ENCODE results near the gene KCNH8. TPM values are rescaled to one million over a fixed set of nuclear protein-coding genes. Genes with fewer than 3 reads are reported as not detected.
"Not testable (repeated sequence)": the region's sequence is repeated elsewhere in the genome, so short reads cannot be mapped to it uniquely, and the experiment has no call there.

The KCNH8 gene
- total RNA-seq, 1 donor from 2014 or later: 0.08 TPM

DNA sequence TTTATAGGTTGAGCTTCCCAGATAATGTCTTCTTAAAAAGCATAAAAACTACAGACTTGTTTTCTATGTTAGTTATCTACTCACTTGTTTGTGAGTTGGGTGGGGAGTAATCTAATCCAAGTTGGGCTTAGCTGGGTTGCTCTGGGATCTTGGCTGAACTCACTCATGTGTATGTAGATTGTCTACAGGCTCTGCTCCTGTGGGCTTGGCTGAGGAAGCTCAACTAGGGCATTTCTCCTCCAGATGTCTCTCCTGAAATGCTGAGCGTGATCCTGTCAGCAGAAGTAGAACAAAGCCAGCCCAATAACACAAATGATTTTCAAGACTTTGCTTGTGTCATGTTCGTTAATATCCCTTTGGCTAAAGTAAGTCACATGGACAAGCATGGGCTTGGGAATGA, 17.3 kb downstream of the KCNH8 start:
- intact Hi-C loops (cut with DNase I): no loop called here

DNA sequence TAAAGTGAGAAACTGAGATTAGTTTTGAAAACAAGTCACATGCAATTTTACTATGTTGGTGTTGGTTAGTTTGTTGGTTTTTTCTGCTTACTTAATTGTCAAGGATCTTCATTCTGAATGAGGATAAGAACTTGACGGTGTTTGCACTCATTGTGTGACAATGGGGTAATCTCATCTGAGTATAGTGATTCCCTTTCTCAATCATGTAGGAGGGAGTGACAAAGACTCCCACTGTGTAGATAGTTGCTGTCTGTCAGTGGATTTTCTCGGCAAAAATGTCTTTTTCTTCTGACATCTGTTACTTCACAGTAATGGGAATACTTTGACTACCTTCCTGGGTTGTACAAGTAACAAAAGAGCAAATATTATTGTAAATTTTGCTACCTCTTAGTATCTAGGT, 23.5 kb downstream of the KCNH8 start:
- intact Hi-C loops (cut with DNase I): no loop called here

More for the DNA sequence above, 17.3 kb downstream of the KCNH8 start:
- DNase-seq (ENCODE audit: low spot score): no peak

GRCh38 chr3:19173945-19174344, 25.6 kb downstream of the KCNH8 start:
- DNase-seq (ENCODE audit: low spot score): no peak
- intact Hi-C loops (cut with DNase I): no loop called here

More for the DNA sequence above, 23.5 kb downstream of the KCNH8 start:
- no peak for DNase-seq (ENCODE audit: low spot score)

GRCh38 chr3:19183584-19183983, 35.3 kb downstream of the KCNH8 start:
- DNase-seq (ENCODE audit: low spot score): no peak
- intact Hi-C loops (cut with DNase I): no loop called here

DNA sequence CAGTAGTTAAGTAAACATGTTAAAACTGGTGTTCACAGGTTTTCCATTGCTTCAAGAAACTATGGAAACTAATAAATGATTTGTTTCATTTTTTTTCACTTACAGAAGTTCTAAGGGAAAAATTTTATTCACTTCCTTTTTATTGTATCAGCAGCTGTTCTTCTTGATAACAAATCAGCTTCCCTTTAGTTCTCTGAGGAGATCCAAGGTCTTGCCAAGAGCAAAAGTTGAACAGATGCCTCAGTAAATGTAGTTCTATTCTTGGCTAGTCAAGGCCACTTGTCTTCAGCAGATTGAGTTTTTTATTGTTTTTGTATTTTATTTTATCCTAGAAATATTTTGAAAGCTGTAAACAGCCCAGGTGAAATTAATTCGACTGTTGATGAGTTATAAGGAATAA, 41.8 kb downstream of the KCNH8 start:
- intact Hi-C loops (cut with DNase I): no loop called here
- no peak for DNase-seq (ENCODE audit: low spot score)

DNA sequence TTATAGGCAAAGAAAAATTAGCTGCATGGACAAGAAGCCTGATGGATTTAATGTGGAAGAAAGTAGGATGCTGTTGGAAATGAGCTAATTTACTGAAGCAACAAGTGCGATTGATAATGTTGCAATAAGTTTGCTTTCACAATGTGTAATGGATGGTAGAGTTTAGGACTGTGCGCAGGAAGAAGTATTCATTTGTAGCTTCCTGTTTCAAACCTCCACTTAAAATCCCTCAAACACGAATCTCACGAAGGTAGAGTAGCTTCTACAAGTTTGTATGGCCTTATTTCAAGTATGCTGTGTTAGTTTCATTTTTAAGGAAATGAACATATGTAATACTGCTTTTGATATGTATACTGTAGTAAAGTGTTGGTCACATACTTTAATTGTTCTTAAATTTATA, 42.3 kb downstream of the KCNH8 start:
- intact Hi-C loops (cut with DNase I): no loop called here
- DNase-seq (ENCODE audit: low spot score): no peak

GRCh38 chr3:19199131-19199530, 50.8 kb downstream of the KCNH8 start:
- DNase-seq (ENCODE audit: low spot score): no peak
- intact Hi-C loops (cut with DNase I): no loop called here

DNA sequence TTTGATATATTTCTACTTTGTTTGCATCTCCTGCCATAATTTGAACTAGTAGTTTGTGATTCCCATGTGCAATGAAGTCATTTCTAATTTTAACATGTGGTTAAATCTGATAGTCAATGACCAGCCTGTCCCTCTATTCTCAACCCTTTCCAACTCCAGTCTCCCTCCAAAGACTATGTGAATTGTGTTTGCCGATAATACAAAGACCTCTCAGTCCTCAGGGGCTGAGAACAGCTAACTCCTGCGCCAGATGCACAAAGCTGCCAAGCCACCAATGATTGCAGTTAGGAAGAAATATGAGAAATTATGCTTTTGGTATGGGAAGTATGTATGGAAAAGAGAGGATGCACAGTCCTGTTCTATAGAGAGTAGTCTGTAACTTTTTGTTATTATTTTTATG, 54.0 kb downstream of the KCNH8 start:
- no peak for DNase-seq (ENCODE audit: low spot score)
- intact Hi-C loops (cut with DNase I): no loop called here

DNA sequence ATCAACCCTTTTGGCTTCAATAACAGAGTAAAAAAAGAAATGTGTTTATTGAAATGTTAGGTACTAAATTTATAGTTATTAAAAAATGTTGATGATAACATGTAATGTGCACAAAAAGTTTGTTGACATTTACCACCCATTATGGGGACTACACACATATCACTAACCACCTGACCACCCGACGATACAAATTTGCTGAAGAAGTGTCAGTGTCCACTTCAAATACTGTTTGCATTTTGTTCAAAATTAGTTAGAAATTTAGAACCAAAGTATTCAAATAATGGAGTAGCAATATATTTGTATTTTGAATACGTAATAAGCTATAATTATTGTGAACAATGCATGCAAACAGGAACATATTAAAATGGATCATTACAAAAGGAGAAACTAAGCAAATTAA, 54.4 kb downstream of the KCNH8 start:
- intact Hi-C loops (cut with DNase I): no loop called here
- DNase-seq (ENCODE audit: low spot score): no peak

- DNase-seq (ENCODE audit: low spot score): no peak
- intact Hi-C loops (cut with DNase I): no loop called here
These were observed 58.2 kb downstream of the KCNH8 start for GRCh38 chr3:19206540-19206939.

- no peak for DNase-seq (ENCODE audit: low spot score)
These were observed 65.4 kb downstream of the KCNH8 start for GRCh38 chr3:19213603-19214220.

GRCh38 chr3:19215427-19215826, 67.1 kb downstream of the KCNH8 start:
- DNase-seq (ENCODE audit: low spot score): no peak
- intact Hi-C loops (cut with DNase I): no loop called here

More at GRCh38 chr3:19213603-19214220, 65.4 kb downstream of the KCNH8 start:
- intact Hi-C loops (cut with DNase I): no loop called here

GRCh38 chr3:19216669-19217337, 68.5 kb downstream of the KCNH8 start:
- intact Hi-C loops (cut with DNase I): no loop called here
- DNase-seq (ENCODE audit: low spot score): no peak

GRCh38 chr3:19220311-19220710, 72.0 kb downstream of the KCNH8 start:
- intact Hi-C loops (cut with DNase I): no loop called here
- DNase-seq (ENCODE audit: low spot score): no peak

GRCh38 chr3:19221081-19221480, 72.8 kb downstream of the KCNH8 start:
- DNase-seq (ENCODE audit: low spot score): no peak
- intact Hi-C loops (cut with DNase I): no loop called here

DNA sequence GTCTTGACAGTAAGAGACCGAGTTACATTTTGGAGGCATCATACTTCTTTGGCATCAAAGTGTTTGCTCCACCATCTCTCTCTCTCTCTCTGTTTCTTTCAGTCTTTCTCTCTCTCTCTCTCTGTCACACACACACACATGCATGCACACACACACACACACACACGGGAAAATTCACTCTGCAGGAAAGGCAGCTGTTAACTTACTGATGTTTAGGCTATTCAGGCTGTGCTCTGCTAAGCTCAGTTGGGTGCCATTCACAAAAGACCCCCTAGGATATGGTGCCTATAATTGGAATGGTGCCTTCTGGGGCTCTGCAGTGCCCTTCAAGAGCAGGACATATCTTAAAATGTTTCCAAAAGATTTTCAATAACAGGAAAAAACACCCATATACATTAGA, 78.2 kb downstream of the KCNH8 start:
- DNase-seq (ENCODE audit: low spot score): no peak
- intact Hi-C loops (cut with DNase I): no loop called here

GRCh38 chr3:19228167-19228566, 79.9 kb downstream of the KCNH8 start:
- DNase-seq (ENCODE audit: low spot score): no peak
- intact Hi-C loops (cut with DNase I): no loop called here

GRCh38 chr3:19229086-19229485, 80.8 kb downstream of the KCNH8 start:
- intact Hi-C loops (cut with DNase I): no loop called here
- DNase-seq (ENCODE audit: low spot score): no peak

DNA sequence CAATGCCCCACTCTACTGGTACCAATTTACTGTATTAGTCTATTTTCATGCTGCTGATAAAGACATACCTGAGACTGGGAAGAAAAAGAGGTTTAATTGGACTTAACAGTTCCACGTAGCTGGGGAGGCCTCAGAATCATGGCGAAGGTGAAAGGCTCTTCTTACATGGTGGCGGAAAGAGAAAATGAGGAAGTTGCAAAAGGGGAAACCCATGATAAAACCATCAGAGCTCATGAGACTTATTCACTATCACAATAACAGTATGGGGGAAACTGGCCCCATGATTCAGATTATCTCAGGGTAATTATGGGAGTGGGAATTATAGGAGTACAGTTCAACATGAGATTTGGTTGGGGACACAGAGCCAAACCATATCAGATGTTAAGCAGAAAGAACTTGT, 81.6 kb downstream of the KCNH8 start:
- DNase-seq (ENCODE audit: low spot score); intact Hi-C loops (cut with DNase I): not testable (repeated sequence)

DNA sequence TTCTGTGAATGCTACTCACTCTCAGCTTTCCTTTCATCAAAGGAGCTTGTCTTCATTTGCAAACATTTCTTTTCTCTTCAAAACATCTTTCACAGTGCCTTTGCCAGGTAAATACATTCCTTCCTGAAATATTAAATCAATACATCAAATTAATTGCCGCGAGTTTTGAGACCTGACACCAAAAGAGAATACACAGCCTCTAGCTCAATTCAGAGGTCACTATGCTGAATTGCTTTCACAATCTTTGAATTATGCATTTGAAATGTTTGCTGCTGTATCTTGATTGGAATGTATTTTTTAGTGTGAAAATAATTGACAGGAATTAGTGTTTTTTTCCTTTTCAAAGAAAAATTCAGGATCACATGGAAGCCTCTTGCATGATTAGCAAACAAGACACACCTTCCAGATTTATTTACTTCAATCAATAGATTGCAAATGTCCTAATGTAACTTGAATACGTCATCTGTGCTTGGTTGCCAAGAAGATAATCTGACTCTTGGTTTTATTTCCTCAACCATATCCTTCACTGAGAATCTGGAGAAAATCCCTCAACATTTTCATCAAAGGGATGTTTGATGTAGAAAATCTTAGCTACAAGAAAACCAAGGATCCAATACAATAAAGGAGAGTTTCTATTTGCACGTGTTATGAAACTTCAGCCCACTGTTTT, 83.6 kb downstream of the KCNH8 start:
- intact Hi-C loops (cut with DNase I): no loop called here
- DNase-seq (ENCODE audit: low spot score): no peak

GRCh38 chr3:19232566-19232965, 84.3 kb downstream of the KCNH8 start:
- intact Hi-C loops (cut with DNase I): no loop called here
- DNase-seq (ENCODE audit: low spot score): no peak
